RWPE2 (cell line): ENCODE results near the gene TTC39A.

Source experiments
- ATAC-seq: fragments of 200-7000 bp; cut with Tn5 transposase; 3 replicates; pipeline ENCODE4 v1.9.1; 2021; ENCODE audit warnings: low read depth
- DNase-seq: peaks from one replicate; pipeline ENCODE4 v3.0.0-alpha.2; 2020; ENCODE audit warnings: low spot score
- H3K27ac ChIP-seq: fragments of 450-650 bp; 2 replicates; pipeline ENCODE4 v1.5.1; 2017; ENCODE audit warnings: mild to moderate bottlenecking; ENCODE audit not compliant: poor library complexity, severe bottlenecking
- H3K27me3 ChIP-seq: fragments of 250-450 bp; sonication (Bioruptor Pico); 2 replicates; pipeline ENCODE4 v1.5.1; 2021; ENCODE audit warnings: mild to moderate bottlenecking, moderate library complexity; ENCODE audit not compliant: insufficient read depth, poor library complexity, severe bottlenecking
- H3K36me3 ChIP-seq: fragments of 250-450 bp; sonication (Bioruptor Pico); 2 replicates; pipeline ENCODE4 v1.5.1; 2020; ENCODE audit warnings: low read depth, mild to moderate bottlenecking, moderate library complexity
- H3K4me1 ChIP-seq: fragments of 250-450 bp; sonication (Bioruptor Pico); 2 replicates; pipeline ENCODE4 v1.5.1; 2021; ENCODE audit warnings: mild to moderate bottlenecking, moderate library complexity; ENCODE audit not compliant: insufficient read depth, poor library complexity, severe bottlenecking
- H3K4me3 ChIP-seq: fragments of 250-450 bp; sonication (Bioruptor Pico); 2 replicates; pipeline ENCODE4 v1.5.1; 2021; ENCODE audit warnings: mild to moderate bottlenecking, moderate library complexity; ENCODE audit not compliant: severe bottlenecking
- H3K9me3 ChIP-seq: fragments of 250-450 bp; sonication (Bioruptor Pico); 2 replicates; pipeline ENCODE4 v1.5.1; 2021; ENCODE audit warnings: mild to moderate bottlenecking, moderate library complexity; ENCODE audit not compliant: severe bottlenecking
- TF ChIP-seq, protein P1 (sequence below): fragments of 450-650 bp; IDR thresholded peaks from one replicate; pipeline ENCODE4 v1.5.1; 2017; ENCODE audit warnings: mild to moderate bottlenecking, moderate library complexity; ENCODE audit not compliant: poor library complexity, severe bottlenecking

TTC39A gene

DNA sequence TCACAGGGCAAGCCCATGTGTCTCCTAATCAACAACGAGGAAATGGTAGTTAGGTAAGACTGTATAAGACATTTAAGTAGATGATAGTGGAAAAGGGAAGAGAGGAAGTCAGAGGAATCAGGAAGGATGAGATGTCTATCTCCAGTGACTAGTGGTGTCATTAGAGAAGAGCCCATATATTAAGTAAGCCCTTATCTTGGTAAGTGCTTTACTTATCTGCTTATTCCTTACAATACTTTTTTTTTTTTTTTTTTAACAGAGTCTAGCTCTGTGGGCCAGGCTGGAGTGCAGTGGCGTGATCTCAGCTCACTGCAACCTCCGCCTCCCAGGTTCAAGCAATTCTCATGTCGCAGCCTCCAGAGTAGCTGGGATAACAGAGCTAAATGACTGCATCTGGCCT, 64.7 kb downstream of the TTC39A start:
- H3K27me3 ChIP-seq: no peaks in the 10 kb centered on the region
- peak overlapping the region; percentile 86 for H3K27ac ChIP-seq
- DNase-seq (no peak), ATAC-seq (no peak)
- TF ChIP-seq, protein P1, sequence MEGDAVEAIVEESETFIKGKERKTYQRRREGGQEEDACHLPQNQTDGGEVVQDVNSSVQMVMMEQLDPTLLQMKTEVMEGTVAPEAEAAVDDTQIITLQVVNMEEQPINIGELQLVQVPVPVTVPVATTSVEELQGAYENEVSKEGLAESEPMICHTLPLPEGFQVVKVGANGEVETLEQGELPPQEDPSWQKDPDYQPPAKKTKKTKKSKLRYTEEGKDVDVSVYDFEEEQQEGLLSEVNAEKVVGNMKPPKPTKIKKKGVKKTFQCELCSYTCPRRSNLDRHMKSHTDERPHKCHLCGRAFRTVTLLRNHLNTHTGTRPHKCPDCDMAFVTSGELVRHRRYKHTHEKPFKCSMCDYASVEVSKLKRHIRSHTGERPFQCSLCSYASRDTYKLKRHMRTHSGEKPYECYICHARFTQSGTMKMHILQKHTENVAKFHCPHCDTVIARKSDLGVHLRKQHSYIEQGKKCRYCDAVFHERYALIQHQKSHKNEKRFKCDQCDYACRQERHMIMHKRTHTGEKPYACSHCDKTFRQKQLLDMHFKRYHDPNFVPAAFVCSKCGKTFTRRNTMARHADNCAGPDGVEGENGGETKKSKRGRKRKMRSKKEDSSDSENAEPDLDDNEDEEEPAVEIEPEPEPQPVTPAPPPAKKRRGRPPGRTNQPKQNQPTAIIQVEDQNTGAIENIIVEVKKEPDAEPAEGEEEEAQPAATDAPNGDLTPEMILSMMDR: no peak
- peaks cover 48% of the 10 kb centered on the region for H3K4me1 ChIP-seq
- peaks cover 14% of the 10 kb centered on the region for H3K36me3 ChIP-seq
- no peak overlapping the region for H3K4me3 ChIP-seq
- no peaks in the 10 kb centered on the region for H3K9me3 ChIP-seq

DNA sequence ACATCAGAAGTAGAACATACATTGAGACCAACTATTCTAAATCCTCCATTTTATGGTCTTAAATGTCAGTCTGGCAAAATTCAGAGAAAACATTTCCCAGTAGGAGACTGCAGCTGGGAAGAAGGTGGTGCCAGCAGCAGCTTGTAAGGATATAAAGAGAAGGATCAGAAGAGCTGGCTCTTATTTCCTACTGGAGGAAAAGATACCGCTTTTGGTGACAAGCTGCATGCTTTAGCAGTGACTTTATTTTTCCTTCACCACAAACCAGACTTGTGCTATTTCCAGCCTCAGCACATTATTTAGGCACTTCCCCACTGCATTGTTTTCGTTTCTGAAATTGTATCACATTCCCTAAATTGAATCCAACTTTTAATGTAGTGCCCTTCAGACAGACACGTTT, 65.9 kb downstream of the TTC39A start:
- Histone ChIP-seq H3K27ac (peak overlapping the region; percentile 25), H3K9me3 (no peaks in the 10 kb centered on the region), H3K4me1 (peaks cover 54% of the 10 kb centered on the region), H3K4me3 (no peak overlapping the region), H3K36me3 (0 out of 2 replicates have a peak, but pooled peaks cover 3% of the 10 kb centered on the region), H3K27me3 (no peaks in the 10 kb centered on the region)
- DNase-seq: no peak
- TF ChIP-seq, protein P1: no peak
- peak; percentile 49 for ATAC-seq

DNA sequence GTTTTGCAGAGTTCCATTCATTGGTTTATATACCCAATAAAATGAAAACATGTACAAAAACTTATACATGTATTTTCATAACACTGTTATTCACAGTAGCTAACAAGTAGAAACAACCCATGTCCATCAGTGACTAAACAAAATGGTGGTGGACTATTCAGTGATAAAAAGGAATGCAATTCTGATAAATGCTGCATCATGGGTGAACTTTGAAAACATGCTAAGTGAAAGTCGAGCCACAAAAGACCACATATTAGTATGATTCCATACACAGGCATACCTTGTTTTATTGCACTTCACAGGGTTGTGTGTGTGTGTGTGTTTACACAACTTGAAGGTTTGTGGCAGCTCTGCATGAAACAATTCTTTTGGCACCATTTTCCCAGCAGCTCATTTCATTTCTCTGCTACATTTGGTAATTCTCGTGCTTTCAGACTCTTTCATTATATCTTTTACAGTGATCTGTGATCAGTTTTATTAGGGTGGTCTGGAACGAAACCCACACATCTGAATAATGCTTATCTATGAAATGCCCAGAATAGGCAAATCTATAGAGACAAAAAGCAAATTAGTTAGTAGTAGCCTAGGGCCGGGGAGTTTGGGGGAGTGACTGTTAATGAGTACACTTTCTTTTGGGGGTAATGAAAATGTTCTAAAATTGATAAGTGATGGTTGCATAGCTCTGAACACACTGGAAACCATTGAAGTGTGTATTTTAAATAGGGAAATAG, 67.0 kb downstream of the TTC39A start:
- no peak overlapping the region for H3K27ac ChIP-seq

DNA sequence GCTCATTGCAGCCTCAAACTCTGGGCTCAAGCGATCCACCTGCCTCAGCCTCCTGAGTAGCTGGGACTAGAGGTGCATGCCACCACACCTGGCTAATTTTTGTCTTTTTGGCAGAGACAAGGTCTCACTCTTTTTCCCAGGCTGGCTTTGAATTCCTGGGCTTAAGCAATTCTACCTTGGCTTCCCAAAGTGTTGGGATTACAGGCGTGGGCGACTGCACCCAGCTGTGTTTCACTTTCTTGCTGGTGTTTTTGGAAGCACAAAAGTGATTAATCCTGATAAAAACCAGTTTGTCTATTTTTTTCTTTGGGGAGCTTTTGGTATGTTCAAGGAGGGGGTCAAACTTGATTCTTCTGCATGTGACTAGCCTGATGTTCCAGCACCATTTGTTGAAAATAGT, 75.0 kb downstream of the TTC39A start:
- DNase-seq (no peak), ATAC-seq (no peak)
- TF ChIP-seq, protein P1: no peak

More for the DNA sequence above, 67.0 kb downstream of the TTC39A start:
- TF ChIP-seq, protein P1: no peak
- H3K9me3 ChIP-seq: no peaks in the 10 kb centered on the region
- DNase-seq: no peak
- no peaks in the 10 kb centered on the region for H3K27me3 ChIP-seq
- no peak overlapping the region for H3K4me3 ChIP-seq
- H3K36me3 ChIP-seq: no peaks in the 10 kb centered on the region
- ATAC-seq: no peak
- H3K4me1 ChIP-seq: peaks cover 48% of the 10 kb centered on the region

DNA sequence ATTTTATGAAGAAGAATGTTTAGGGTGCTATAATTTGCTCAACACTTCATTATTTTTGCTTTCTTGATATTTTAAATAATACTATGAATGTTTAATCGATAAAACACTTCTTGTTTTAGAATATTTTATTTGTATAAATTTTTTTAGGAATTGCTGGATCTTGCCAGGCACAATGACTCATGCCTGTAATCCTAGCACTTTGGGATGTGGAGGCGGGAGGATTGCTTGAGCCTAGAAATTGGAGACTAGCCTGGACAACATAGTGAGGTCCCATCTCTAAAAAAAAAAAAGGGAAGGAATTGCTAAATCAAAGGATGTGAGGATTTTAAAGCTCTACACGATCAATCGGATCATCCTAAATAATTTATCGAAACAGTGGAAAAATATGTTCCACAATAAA, 76.7 kb downstream of the TTC39A start:
- no peak overlapping the region for H3K4me3 ChIP-seq
- DNase-seq (no peak), ATAC-seq (no peak)
- H3K27me3 ChIP-seq: no peaks in the 10 kb centered on the region
- no peaks in the 10 kb centered on the region for H3K4me1 ChIP-seq
- H3K9me3 ChIP-seq: no peaks in the 10 kb centered on the region
- TF ChIP-seq, protein P1: no peak
- peaks cover 3% of the 10 kb centered on the region; the same call in 1 of the 2 replicates for H3K36me3 ChIP-seq
- no peak overlapping the region for H3K27ac ChIP-seq

More for the DNA sequence above, 75.0 kb downstream of the TTC39A start:
- no peaks in the 10 kb centered on the region for H3K27me3 ChIP-seq
- no peak overlapping the region for H3K4me3 ChIP-seq
- H3K4me1 ChIP-seq: peaks cover 3% of the 10 kb centered on the region
- no peak overlapping the region for H3K27ac ChIP-seq
- H3K36me3 ChIP-seq: peaks cover 3% of the 10 kb centered on the region; the same call in 1 of the 2 replicates
- H3K9me3 ChIP-seq: no peaks in the 10 kb centered on the region
